Fibroblast of the aortic adventitia (primary cell): ENCODE results near the gene ALPK1. TPM values are rescaled to one million over a fixed set of nuclear protein-coding genes. Genes with fewer than 3 reads are reported as not detected.

Experiments used
- DNase-seq: peaks from one replicate; pipeline ENCODE4 v3.0.0-alpha.2; 2010; ENCODE audit warnings: low read depth
- H3K4me3 ChIP-seq: 2 replicates; pipeline ENCODE4 v1.5.1; 2011; ENCODE audit warnings: low read depth, mild to moderate bottlenecking, control low read depth, low read length, moderate library complexity
- CTCF ChIP-seq: IDR thresholded peaks from 2 replicates; pipeline ENCODE4 v1.5.1; 2011; ENCODE audit warnings: mild to moderate bottlenecking, low read length, control low read depth, inconsistent platforms; ENCODE audit not compliant: insufficient read depth
- total RNA-seq: library from RNA; depleted of rRNA; stranded (reverse); fragments of >200 nt; gene quantifications from 2 replicates; pipeline ENCODE4 v1.2.3, GENCODE V29; 2012; ENCODE audit warnings: low replicate concordance

ALPK1 gene
- total RNA-seq, 1 donor, result 34.1 TPM

DNA sequence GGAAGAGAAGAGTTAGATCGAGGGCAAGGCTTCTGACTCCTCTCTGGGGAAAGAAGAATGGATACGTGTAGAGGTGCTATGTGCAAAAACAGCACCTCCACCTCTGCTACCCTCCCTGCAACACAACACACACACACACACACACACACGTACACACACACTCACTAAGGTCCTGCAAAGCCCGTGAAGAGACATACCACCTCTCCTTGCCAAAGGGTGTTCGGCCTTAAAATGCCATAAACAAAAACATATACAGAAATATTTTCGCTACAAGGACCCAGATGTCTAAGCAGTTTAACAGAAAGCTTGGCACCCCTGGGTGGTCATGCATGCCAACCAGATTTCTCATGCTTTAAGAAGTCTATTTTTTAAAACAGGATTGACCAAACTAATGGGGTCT is 13.0 kb upstream of the ALPK1 start:
- no peak for TF ChIP-seq CTCF
- DNase-seq, result peak; percentile 21
- H3K4me3 ChIP-seq, result peak overlapping the region; percentile 82

- peak; percentile 51 for DNase-seq
- TF ChIP-seq CTCF, result no peak
- H3K4me3 ChIP-seq, result peak overlapping the region; percentile 82
Observed at GRCh38 chr4:112284662-112285411, 12.3 kb upstream of the ALPK1 start.

- H3K4me3 ChIP-seq, result no peak overlapping the region
- no peak for TF ChIP-seq CTCF
- DNase-seq, result no peak
Observed at GRCh38 chr4:112287258-112287989, 9.7 kb upstream of the ALPK1 start.

DNA sequence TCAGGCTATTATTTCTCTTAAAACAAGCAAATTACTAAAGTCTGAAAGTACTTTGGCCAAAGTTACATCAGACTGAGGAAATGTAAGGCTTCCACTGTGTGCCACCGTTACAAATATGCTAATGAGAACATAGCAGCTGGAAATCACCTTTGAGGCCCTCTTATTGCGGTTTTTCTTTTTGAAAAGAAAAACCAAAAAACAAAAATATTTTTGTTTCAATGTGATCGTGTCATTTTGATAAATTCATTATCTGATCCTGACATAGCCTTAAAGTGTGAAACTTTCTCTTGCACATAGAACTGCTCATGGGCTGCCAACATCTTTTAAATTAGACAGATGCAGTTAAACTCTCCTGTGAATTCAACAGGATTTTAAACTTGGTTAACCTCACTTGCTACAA is 8.7 kb upstream of the ALPK1 start:
- H3K4me3 ChIP-seq, result no peak overlapping the region
- no peak for TF ChIP-seq CTCF
- DNase-seq, result no peak

DNA sequence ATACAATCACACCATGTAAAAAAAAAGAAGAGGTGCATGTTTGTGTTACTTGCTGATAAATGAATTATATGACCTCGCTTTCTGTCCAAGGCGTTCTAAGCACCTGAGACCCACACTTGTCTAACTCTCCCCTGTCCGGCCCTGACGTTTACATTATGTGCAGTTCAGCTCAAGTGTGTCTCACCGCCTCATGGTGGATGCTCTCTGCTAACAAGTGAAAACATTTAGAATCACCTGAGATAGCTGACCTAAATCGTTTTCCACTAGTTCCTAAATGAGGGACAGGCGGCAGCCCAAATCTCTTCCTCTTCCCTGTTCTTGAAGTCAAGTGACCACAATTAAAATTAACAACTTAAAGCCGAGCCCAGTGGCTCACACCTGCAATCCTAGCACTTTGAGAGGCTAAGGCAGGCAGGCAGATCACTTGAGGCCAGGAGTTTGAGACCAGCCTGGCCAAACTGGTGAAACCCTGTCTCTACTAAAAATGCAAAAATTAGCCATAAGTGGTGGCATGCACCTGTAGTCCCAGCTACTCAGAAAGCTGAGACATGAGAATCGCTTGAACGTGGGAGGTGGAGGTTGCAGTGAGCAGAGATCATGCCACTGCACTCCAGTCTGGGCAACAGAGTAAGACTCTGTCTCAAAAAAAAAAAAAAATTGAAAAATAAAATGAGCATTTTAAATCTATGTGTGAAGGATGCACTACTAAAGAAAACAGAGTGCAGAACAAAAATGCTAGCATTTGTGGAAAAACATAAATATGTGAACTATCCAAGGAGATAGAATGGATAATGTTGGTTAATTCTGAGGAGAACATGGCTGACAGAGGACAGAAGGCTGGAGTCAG is 7.5 kb upstream of the ALPK1 start:
- no peak for TF ChIP-seq CTCF
- DNase-seq, result no peak
- no peak overlapping the region for H3K4me3 ChIP-seq

- no peak for DNase-seq
- TF ChIP-seq CTCF, result no peak
- no peak overlapping the region for H3K4me3 ChIP-seq
Observed at GRCh38 chr4:112290341-112290740, 6.8 kb upstream of the ALPK1 start.
